GM21381 (cell line): ENCODE measurements around the gene KCNIP1.

Source experiments
- ATAC-seq: cut with Tn5 transposase; IDR thresholded peaks from one replicate; pipeline ENCODE4 v1.9.1; 2021; ENCODE audit warnings: mild to moderate bottlenecking, moderate library complexity; ENCODE audit not compliant: unreplicated experiment

Gene KCNIP1

DNA sequence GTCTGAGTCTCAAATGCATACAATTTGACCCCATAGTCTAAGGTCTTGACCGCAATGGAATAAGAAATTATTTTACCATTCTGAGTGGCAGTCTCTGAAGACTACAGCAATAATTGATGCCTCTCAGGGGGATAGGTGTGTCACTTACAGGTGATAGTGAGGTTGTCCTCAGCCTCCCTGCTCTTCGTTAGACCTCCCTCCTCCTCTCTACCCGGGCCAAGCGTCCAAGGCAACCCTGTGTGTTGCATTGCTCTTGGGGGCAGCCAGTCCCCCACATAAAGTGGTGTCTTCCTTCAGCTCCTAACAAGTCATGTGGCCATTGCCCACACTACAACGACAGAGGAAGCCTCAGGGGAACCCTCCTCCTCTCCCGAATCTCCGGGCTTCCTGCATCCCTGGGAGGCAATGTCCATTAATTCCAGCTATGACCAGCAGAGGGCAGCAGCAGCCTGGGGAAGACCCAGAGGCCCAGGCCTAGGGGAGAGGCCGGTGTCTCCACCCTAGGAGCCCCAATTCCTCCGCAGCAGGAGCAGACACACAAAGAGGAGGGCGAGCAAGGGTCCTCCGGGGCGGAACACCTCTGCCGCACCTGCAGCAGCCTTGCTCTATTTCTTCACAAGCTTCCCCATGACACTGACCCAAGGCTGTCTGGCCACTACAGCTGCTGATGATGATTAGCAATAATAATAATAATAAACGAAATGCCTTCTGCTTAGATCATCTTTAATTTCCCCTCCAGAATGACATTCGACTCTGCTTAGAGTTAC lies 134.8 kb downstream of the KCNIP1 start:
- peak; percentile 79 for ATAC-seq

DNA sequence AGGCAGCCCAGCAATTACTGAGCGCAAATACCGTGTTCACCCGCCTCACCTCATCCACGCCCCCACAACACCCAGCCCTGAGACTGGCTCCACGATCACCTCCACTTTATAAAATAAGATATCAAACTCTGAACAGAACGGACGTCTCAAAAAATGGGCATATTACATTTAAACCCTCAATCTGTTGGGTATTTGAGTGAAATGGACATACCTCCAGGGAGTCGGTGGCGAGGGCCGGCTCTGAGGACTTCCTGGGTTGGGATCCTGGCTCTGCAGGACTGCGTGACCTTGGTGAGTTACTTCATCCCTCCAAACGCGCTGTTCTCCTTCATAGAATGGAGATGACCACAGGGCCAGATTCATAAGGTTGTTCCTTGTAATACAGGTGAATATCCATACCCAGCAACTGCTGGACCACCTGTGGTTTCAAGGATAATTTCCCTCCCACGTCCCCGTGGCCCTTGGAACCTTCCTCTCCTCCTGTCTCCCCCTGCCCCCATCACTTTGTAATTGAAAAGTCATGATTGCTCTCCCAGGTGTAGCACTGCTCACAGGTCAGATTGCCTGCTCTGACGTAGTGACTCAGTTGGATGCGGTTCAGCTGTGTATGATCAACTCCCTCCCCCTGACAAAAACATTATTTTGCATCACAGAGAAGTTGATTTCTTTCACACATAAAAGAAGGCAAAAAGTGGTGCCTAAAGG lies 135.6 kb downstream of the KCNIP1 start:
- no peak for ATAC-seq

DNA sequence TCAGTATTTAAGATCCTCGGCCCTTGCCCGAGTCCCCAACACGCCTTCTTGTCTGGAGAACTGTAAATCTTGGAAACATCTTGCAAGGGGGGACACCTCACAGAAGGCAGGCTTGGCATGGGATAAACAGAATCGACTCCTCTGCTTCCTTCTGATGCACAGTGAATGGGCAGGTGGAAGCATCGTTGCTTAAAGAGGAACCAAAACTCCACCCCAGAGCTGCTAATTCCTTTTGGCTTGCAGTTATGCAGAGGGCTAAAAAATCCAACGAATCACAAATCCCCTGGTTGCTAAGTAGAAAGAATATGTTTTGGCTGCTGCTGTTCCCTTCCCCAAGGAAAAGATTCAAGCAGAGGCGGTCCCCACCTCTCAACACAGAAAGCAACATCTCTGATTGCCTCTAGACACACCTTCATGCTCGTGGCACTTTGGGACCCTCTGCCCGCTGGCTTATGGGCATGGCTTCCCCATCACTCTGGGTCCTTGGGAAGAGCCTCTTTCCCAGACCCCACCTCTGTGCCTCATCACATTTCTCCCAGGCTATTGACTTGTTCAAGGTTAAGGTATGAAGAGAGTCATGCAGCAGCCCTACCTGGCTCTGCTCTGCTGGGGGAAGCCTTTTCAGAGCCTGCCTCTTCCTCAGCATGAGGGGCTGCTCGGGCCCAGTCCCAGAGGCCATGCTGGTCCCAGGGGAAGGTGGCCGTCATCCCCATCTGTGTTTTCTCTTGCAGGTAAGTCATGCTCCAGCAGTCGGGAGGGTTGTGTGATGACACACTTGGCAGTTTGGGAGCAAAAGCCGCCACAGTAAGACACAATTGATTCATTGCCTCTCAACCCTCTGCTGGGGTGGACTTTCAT lies 137.1 kb downstream of the KCNIP1 start:
- no peak for ATAC-seq

DNA sequence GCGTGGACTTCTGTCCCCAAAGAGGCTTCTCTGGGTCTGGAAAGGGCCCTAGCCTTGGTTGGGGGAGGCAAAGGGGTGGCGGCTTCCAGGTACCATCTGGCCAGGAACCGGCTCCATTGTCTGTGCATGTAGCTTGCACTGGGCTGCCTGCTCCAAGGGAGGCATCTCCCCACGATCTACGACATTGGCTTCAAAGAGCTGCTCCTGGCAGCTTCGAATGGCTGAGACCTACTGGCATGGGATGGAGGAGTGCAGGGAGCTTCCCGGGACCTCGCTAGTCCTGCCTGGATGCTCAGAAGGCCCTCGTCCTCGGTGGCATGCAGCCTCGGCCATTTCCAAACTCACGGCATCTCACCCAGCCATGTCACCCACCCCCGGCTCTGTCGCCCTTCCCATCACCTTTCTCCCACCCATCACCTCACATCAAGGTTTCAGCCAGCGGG lies 137.8 kb downstream of the KCNIP1 start:
- no peak for ATAC-seq

DNA sequence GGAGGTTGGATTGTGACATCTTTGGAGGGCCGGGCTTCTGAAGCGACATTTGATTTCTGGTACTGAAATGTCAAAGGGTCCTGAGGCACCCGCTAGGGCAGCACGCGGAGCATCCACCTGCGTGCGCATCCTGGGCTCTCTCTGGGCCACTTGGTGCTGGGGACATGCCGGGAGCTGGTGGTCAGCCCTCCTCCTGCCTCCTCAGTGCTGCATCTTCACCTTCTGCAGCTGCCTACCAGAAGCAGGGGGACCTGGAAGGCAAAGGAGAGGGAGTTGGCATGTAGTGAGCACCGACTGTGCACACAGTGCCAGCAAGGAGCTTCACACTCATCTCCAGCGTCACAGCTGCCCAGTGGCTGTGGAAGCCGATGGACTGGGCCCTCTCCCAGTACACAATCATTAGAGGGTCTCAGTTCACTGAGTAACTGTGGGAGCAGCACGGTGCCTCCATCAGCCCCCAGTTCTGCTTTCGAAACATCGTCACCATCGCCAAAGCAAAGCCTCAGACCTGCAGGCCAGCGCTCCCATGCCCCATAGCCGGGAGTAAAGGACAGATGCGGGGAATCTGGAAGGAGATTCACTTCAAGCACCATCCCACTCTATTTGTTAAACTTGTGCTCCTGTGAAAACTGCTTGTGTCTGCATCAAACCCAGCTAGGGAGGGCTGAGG lies 138.4 kb downstream of the KCNIP1 start:
- ATAC-seq = no peak

DNA sequence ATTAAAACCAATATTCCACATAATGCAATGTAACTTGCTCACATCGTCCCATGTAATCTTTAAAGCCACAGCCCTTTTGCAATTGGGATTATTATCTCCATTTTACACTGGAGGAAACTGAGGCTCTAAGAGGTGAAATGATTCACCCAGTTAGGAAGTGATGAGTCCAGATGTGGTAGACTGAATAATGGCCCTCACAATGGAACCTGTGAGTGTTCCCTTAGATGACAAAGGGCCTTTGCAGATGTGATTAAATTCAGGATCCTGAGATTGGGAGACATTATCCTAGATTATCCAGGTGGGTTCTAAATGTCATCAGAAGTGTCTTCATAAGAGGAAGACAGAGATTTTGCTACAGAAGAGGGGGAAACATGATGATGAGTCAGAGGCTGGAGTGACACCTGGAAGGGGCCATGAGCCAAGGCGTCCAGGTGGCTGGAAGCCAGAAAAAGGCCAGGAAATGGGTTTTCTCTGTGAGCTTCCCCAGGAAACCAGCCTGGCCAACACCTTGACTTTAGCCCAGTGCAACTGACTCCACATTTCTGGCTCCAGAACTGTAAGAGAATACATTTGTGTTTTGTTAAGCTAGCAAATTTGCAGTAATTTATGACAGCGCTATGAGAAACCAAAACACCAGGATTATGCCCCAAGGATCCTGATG lies 139.1 kb downstream of the KCNIP1 start:
- no peak for ATAC-seq

DNA sequence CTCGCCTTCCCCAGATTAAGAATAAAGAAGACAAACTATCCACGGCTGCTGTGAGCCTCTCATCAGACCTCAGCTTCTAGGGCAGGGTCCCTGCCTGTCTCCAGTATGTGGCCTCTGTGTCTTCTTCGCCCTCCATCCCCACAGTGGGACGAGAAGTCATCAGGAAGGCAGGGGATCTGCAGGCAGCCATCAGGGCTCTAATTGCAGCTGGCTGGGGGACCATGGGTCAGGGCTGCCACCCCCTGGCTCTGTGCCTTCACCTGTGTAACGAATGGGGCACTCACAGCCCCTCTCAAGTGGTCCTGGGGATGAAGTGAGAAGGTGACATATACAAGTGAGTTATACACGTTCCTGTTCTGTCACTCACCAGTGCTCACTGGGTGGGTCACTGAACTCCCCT lies 139.8 kb downstream of the KCNIP1 start:
- no peak for ATAC-seq

DNA sequence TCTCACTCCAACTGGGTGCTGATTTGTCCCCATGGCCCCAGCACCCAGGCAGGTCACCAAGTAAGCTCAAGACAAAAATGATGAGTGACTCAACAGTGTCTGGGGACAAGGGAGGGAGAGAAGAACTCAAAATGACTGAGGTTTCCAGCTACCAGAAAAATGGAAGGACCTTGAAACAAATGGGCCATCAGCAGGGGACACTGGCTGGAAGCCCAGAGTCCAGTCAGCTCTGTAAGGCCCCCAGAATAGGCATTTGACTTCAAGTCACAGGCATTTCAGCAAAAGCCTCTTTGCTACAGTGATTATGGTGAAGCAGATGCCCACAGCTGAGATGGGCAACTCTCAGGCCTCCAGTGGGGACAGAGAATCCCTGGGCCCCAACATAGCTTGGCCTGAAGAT lies 140.7 kb downstream of the KCNIP1 start:
- ATAC-seq = no peak

DNA sequence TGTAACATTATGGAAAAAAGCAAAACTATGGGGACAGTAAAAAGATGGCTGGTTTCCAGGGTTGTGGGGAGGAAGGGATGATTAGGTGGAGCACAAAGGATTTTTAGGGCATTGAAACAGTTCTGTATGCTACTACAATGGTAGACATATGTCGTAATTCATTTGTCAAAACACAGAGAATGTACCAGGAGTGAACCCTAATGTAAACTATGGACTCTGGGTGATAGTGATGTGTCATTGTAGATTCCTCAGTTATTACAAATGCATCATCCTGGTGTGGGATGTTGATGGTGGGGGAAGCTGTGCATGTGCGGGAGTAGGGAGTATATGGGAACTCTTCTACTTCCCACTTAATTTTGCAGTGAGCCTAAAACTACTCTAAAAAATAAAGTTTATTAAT lies 144.7 kb downstream of the KCNIP1 start:
- no peak for ATAC-seq

DNA sequence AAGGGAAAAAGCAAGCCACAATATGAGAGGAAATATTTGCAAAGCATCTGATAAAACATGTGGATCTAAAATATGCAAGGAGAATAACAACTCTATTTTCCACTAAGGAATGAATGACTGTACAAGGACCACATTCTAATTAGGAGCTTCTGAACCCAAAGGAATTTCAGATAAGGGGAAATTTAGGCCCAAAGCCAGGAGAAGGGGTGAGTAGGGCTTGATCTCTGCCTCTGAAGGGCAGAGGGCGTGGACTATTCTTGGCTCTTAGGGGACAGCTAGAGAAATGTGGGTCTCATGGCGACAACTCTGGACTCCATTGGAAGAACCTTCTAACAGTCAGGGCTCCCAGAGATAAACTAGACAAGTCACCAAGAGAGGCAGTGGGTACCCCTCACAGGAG lies 147.0 kb downstream of the KCNIP1 start:
- no peak for ATAC-seq

DNA sequence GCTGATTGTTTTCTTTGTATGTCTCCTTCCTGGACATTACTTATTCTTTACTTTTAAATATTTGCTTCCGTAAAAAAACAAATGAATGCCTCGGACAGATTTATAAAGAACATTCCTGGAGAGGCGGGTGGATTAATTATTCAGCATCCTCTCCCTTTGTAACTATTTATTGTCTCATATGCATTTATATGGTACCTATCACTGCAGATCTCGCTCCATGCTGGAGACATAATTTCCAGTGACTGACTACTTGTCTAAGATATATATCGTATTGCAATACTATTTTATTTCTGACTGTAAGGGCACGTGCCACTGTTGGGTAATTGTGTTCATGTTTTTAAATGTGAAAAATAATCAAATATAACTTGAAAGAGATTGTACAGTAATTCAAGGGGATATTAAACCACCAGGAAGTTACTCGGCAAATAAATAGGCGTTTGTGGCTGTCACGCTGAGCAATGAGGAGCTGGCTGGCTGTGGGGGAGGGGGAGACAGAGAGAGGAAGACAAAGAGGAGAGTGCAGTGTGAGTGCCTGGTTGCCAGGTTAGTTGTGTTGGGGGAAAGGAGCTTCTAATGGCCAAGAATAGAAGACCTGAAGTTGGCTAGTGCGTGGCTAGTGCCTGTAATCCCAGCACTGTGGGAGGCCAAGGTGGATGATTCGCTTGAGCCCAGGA lies 147.9 kb downstream of the KCNIP1 start:
- ATAC-seq = no peak

DNA sequence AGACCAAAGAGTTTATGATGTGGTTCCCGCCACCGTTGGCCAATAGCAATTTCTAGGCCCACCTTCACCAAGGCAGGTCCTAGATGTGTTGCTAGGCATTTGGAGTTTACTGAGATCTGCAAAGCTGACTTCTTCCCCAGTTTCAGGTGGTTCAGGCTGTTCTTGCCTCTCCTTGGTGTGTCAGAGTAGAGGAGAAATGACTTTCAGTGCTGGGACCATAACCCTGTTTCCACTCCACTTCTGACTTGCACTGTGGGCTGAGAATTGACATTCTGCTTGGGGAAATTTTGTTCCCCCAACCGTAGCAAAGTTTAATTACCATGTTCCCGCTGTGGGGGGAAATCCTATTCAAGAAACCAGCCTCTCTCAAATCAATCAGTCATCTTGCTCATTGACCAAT lies 151.7 kb downstream of the KCNIP1 start:
- no peak for ATAC-seq

DNA sequence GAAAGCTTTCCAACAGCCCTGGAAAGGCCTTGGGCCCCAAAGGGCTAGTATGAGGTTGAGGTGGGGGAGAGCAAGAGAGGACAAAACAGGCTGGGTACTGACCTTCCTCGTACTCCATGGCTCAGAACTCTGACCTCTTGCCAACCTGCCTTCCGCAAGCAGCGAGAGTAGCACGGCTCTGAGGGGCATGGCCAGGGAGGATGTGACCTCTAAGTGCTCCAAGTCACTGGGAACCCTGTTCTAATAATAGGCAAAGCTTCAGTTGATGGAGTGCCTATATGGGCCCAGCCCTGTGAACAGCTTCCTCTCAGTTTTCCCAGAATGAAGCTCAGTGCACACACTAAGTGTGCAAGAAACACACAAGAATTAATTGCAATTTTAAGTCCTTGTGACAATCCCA lies 152.1 kb downstream of the KCNIP1 start:
- ATAC-seq = no peak

DNA sequence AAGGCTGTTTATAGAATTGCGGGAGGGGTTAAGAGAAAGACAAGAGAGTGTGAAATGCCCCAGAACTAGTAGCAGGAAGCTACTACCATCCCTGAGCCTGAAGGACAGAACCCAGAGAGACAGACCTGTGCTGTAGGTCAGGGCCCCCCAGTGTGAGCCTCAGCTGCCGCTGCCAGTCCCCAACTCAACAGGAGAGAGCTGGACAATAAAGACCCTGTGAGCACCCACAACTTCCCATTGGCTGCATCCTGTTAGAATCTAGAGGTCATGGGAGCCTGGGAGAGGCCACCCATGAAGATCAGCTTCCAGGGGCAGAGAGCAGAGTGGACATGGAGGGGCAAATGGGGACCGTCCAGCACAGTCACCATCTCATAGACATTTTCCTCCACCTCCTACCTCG lies 152.5 kb downstream of the KCNIP1 start:
- no peak for ATAC-seq

DNA sequence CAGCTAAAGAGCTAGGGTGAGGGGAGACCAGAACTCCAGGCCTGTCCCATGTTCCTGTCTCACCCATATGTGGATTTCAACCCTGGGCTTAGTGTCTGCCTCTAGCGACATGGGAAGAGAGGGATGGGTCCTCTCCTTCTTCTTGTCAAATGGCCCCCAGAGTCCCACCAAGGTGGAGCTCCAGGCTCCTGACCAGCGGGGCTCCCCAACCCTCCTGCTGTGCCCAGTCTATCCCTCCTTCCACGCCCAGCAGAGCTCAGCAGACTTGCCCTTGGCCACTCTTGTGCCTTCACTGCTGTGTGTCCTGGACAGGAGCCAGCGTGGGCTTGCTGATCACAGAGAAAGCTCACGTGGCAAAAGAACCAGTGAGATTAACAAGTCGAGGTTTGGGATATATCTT lies 156.7 kb downstream of the KCNIP1 start:
- ATAC-seq = no peak

DNA sequence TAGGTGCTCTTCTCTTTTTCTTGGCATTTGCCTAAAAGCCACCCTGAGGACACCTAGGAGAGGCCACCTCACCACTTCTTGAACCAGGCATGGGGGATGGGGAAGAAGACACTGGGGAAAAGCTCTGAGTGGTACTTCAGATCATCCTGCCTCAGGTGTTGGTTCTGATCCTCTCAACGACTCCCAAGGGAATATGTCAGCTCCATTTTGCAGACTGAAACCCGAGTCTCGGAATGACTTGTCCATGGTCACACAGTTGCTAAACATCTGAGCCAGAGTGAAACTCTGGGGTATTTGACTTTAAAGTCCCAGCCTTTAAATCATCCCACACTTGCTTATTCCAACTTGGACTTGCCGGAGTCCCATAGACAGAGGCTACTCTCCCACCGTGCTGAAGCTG lies 159.1 kb downstream of the KCNIP1 start:
- ATAC-seq = no peak

DNA sequence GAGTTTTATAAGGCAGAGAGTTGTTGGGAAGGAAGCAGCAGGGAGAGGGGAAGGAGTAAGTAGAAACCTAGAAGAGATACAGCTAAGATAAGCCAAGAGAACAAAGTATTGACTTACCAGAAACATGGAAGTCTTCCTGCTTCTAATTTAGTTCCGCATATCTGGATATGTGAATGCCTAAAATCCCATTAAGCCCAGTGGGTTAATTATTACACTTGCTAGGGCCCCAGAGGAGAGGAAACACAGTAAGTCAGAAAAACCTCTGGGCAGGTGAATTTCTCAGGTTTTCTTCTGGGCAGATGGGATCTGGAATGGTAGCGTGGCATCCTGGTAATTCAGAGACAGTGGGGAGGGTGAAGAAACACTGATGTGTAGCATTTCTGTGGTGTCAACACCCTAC lies 175.0 kb downstream of the KCNIP1 start:
- ATAC-seq = no peak

DNA sequence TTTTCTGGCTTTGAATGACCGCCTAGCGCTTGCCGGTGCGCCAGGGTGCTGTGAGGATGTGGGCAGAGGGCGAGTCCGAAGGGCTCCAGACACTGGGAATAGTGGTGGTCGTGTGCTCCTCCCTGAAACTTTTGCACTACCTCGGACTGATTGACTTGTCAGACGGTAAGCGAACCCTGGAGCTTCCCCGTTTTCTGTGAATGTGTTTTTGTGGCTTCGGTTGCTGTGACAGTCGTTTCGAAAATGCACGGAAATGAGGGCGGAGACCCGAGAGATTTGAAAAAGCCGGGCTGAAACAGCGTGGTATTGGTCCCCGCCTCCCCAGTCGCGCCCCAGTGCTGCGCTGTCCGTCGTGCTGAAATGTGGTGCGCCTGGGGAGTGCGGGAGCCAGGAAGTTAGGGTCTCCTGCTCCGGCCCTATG lies 177.2 kb downstream of the KCNIP1 start:
- no peak for ATAC-seq

DNA sequence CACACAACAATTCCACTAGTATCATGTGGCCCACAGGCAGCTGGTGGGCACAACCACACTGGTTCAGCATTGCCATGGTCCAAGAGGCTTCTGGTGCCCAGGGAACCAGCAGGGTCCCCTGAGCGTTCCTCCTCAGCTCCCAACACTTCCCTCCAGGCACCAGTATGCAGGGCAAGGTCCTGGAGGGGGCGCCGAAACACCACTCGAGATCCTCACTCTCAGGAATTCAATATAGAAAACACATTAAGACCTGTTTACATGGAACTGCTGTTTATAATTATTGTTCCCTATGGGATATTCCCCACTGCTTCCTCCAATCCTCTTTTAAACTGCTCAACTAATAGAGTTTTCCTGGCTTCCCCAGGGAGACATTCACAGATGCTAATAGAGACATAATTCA lies 187.8 kb downstream of the KCNIP1 start:
- ATAC-seq = no peak

DNA sequence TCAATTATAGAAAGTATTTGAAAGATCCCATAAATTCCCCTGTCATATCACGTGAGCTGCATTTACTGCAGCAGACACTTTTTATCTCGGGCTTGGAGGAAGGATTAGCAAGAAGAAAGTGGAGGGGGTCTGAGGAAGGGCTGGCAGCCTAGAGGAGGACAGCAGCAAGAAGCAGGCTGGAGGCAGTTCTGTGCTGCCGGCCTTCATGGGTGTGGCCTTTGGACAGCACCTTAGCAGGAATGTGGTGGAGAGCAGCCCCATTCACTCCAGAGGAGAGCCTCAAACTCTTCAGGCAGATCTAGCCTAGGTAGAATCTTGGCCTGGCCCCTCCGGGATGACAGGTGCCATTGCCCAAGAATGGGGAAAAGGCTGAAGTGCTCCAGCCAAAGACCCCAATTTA lies 189.9 kb downstream of the KCNIP1 start:
- no peak for ATAC-seq
